Measurements from ENCODE around the gene WFDC1.

WFDC1 gene

GRCh38 chr16:84303516-84303915 is 8.8 kb downstream of the WFDC1 start:
- no peak for DNase-seq

GRCh38 chr16:84306564-84306963 is 11.9 kb downstream of the WFDC1 start:
- DNase-seq, result no peak

DNA sequence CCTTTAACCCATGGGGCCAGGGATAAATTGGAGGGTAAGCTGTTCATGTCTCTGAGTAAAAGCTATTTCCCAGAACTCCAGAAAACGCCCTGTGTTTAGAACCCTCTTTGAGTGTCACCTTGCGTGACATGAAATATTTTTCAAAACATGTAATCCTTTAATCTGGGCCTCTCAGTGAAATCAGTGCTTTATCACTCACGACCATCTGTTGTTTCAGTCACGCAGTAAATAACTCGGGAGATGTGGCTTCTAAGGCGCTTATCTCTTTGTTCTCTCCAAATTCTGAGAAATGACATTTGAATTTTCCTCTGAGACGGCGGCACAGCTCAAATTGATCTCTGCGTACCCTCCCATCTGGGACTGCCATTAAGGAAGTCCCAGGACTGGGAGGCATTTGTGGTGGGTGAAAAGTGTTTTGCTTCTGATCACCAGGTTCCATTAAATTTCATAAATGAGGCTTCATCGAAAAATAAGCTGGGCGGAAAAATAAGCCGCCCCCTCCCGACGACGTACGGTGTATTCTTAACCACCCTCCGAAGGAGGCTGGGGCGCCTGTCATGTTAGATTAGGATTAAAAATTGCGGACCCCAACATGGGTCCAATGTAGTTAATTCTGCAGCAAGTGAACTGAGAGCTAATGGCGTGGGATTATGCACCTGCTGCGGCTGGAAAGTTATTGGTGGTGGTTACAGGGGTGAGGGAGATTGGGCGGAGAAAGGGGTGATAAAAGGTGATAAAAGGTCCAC is 12.7 kb downstream of the WFDC1 start:
- DNase-seq, result no peak

- DNase-seq, result no peak
Observed at GRCh38 chr16:84308120-84308519, 13.4 kb downstream of the WFDC1 start.

DNA sequence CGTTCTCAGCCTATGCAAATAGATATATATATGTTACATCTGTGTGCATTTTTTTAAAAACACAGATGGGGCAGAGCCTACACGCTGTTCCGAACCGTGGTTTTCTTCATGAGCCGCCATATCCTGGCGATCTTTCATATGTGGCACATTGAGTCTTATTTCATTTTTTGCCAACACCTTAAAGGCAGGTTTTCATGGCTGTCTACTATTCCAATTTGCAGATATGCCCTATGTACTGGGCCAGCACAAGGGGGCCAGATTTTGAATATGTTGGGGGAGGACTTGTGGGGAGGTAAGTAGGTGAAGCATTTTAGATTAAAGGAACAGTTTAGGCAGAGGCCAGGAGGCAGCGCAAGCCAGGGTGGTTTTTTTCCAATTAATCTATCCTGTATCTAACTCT is 16.0 kb downstream of the WFDC1 start:
- no peak for DNase-seq

GRCh38 chr16:84312783-84313382 is 18.2 kb downstream of the WFDC1 start:
- no peak for DNase-seq

- no peak for DNase-seq
Observed at GRCh38 chr16:84313921-84314320, 19.2 kb downstream of the WFDC1 start.

DNA sequence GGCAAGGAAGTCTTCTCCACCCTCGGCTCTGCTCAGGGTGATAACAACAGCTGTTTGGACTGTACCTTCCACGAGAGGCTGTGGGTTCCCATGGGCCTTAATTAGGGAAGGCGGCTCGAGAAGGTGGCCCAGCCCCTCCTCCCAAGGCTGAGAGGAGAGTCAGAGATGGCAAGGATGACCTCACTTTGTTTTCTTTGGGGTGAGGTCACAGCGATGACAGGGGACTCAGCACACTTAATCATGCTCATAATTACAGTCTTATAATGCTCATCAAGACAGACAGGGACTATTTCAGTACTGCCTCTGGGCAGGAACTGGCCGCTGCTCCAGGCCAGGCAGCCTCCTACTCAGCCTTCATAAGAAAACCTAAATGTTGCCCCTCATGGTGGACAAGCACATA is 19.7 kb downstream of the WFDC1 start:
- no peak for DNase-seq

DNA sequence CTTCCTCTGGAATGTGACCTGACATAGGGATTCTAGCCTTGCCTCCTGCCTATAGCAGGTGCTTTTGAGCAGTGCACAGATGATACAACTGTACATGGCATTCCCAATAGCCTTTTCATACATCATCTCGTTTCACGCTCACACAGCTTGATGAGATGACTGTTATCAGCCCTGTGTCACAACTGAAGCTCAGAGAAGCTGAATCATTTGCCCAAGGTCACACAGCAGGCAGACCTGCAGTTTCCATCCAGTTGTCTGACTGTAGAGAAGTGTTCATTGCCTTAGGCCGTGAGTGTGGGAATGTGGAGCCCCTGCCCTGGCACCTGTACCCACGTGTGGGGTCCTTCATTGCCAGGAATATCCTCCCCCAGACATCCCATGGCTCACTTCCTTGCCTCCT is 20.1 kb downstream of the WFDC1 start:
- no peak for DNase-seq

- no peak for DNase-seq
Observed at GRCh38 chr16:84315422-84315821, 20.7 kb downstream of the WFDC1 start.

- DNase-seq, result no peak
Observed at GRCh38 chr16:84318091-84318975, 23.7 kb downstream of the WFDC1 start.

DNA sequence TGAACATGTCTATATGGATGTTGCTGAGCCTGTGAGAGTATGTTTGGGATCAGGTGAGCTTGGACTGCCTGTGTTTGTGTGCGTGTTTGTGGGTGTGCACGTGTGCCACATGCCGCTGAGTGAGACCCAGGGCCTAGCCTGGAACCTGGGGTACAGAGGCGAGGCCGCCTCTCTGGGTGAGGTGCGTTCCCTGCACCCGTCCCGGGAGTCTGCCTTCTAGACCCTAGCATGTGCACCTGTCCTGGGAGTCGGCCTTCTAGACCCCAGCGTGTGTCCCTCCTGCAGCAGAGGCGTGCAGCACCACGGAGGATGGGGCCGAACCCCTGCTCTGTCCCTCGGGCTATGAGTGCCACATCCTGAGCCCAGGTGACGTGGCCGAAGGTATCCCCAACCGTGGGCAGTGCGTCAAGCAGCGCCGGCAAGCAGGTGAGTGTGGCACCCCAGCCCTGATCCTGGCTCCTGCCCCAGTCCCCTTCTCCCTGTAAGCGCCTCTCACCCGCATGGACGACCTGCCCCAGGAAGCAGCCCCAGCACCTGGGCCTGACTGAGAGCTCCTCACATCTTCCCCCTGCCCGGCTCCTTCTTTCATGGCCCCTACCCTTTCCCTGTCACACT is 24.6 kb downstream of the WFDC1 start:
- no peak for DNase-seq

- no peak for DNase-seq
Observed at GRCh38 chr16:84320511-84320910, 25.8 kb downstream of the WFDC1 start.

DNA sequence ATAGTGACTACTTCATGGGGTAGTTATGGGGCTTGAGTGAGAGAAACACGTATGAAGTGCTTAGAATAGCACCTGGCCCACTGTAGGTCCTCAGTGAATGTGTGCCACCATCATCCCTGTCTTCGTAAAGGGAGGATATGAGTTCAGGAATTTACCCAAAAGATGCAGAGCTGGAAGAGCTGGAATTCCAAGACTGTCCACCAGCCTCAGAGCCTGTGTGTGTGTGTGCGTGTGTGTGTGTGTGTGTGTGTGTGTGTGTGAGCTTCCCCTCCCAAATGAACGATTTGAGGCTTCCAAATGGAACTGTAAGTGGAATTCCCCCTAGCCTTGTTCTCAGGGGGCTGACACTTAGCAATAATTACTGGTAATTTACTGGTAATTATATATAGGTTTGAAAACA is 27.3 kb downstream of the WFDC1 start:
- no peak for DNase-seq

- DNase-seq, result no peak
Observed at GRCh38 chr16:84322749-84323148, 28.1 kb downstream of the WFDC1 start.

- DNase-seq, result no peak
Observed at GRCh38 chr16:84323606-84324005, 28.9 kb downstream of the WFDC1 start.

GRCh38 chr16:84324434-84325262 is 30.0 kb downstream of the WFDC1 start:
- DNase-seq, result no peak

GRCh38 chr16:84326545-84326944 is 31.9 kb downstream of the WFDC1 start:
- DNase-seq, result no peak

GRCh38 chr16:84327926-84328505 is 33.3 kb downstream of the WFDC1 start:
- no peak for DNase-seq

- no peak for DNase-seq
Observed at GRCh38 chr16:84329016-84329415, 34.3 kb downstream of the WFDC1 start.

DNA sequence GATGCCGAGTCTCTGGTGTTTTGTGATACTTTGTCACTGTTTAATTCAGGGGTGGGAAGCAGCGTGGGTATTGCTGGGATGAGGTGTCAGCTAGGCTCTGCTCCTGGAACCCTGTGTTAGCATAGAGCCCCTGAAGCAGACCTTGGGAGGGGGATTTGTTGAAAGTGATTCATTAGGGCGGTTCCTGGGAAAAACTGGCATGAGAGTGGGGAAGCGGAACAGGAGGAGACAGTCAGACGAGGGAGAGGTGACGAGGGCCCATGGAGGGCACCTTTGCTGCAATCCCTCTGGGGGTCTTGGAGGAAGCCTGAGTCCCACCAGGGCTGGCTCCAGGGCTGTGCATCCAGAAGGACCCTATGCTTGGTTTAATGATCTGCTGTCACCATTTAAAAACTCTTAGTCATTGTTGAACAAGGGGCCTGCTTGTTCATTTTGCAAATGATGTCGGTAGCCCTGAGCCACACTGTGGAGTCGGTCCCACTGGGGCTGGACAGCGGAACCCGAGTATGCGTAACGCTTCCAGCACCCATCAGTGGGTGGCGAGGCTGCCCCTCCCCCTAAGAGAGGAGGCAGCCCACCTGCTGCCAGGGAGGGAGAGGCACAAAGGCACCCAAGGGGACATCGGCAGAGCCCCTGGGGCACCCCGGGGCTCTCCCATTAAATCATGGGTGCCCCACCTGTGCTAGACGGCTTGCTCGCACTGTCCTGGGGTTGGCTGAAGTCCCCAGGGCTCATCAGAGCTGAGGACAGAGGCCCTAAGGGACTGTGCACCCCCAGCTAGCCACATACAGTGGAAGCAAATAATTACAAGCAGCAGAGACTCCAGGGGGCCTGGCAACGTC is 35.4 kb downstream of the WFDC1 start:
- no peak for DNase-seq
